EL (cell line): ENCODE measurements around the gene CCDC3.

Experiments used
- DNase-seq: peaks from one replicate; pipeline ENCODE4 v3.0.0-alpha.2; 2016

The CCDC3 gene

DNA sequence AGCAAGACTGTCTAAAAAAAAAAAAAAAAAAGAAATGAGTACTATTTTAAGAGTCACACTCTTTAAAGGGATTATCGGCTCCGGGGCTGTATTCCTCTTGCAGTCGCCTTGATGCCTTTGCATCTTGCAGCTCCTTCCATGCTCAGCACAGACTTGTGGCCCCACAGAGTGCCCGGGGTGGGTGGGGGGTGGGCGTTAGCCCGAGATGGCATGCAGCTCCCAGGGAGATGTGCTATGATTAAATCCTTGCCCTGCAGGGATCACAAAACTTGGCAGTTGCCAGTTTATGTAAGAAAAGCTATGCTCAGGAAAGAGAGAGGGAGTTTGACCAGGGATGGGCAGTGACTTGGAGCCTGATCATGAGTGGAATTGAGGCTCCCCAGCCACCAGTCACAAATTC lies 81.9 kb downstream of the CCDC3 start:
- no peak for DNase-seq

- DNase-seq: no peak
These were observed 84.9 kb downstream of the CCDC3 start for GRCh38 chr10:12916587-12916986.

GRCh38 chr10:12915637-12916168 lies 85.8 kb downstream of the CCDC3 start:
- DNase-seq: no peak

- no peak for DNase-seq
These were observed 87.4 kb downstream of the CCDC3 start for GRCh38 chr10:12914111-12914510.

DNA sequence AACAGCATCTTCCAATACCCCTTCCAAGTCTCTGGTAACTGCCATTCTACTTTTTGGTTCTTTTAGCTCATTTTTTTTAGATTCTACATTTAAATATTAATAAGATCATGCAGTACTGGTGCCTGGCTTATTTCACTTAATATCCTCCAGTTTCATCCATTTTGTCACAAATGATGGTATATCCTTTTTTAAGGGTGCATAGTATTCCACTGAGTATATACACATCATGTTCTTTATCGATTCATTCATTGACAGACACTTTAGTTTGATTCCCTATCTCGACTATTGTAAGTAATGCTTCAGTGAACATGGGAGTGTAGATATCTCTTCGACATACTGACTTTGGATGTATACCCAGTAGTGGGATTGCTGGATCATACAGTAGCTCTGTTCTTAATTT lies 89.7 kb downstream of the CCDC3 start:
- DNase-seq: no peak

DNA sequence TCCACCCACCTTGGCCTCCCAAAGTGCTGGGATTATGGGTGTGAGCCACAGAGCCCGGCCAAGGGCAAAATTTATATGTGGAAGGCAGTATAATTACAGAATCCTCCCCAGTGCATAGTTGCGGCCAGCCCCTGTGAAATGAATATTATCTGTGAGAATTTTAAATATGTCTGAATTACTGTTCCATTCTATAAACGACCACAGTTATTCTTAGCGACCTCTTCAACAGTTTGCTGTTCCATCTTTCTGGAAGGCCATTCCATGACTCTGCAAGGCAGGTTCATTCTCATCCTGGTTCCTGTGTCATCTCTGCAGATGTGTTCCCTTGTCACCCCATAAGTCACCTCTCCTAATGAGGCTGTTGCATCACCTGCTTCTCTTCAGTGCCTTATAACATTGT lies 90.7 kb downstream of the CCDC3 start:
- no peak for DNase-seq

DNA sequence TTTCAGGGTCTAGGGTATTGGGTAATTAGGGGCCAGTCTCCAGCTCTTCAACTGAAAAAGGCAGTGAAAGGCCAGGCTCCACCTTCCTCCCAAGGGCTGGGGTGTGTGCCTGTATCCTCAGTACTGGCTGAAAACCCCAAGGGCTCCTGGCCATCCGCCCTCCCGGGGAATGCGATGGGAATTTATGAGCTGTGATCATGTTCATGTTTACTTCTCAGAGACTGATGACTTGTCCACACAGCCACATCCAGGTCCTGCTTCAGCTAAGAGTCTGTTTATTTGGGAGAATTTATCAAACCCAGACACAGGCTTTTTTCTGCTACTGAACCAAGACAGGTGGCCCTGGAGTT lies 91.7 kb downstream of the CCDC3 start:
- DNase-seq: peak; percentile 32

DNA sequence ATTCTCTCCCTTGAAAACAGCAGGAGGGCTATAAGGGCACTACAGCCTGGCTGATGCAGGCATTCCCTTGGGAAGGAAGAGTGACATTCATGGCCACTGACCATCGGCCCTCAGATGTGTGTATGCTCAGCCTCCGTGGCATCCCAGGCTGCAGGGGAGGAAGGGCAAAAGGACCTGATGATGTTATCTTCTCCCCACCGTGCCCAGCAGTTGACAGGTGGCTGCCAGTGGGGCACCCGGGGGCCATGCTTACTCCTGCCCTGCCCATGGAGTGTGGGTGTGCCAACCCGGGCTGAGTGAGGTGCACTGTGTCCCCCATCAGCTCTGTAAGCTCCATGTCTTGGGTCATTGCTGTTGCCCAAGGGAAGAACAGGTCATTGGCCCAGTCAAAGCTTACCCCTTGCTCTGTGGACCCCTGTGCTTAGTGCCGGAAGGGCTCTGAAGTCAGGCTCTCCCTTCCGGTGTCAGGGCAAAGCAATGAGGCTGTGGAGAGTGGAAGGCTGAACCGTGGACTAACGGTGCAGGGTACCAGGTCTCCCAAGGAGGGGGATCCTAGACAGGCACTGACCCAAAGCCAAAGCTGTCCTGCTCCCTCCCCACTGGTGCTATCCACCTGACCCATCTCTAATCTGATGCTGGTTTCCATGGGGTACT lies 92.2 kb downstream of the CCDC3 start:
- DNase-seq: no peak

GRCh38 chr10:12908773-12909172 lies 92.7 kb downstream of the CCDC3 start:
- DNase-seq: no peak

DNA sequence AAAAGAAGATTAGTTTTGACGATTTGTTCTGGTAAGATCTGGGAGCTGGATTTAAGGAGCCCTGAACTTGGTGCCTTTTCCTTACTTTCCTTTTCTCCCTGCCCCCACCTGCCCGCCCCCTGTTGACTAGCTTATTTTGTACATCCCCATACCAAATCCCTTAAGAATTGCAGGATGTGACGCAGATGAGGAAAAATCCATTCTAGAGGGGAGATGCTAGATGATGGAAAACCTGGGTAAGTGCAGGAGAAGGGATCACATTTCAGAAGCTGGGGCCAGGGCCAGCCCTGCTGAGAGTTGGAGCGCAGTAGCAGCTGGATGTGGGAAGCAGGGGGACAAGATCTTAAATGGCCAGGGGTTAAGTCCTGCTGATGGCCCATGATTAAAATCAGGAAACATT lies 93.9 kb downstream of the CCDC3 start:
- peak; percentile 27 for DNase-seq

DNA sequence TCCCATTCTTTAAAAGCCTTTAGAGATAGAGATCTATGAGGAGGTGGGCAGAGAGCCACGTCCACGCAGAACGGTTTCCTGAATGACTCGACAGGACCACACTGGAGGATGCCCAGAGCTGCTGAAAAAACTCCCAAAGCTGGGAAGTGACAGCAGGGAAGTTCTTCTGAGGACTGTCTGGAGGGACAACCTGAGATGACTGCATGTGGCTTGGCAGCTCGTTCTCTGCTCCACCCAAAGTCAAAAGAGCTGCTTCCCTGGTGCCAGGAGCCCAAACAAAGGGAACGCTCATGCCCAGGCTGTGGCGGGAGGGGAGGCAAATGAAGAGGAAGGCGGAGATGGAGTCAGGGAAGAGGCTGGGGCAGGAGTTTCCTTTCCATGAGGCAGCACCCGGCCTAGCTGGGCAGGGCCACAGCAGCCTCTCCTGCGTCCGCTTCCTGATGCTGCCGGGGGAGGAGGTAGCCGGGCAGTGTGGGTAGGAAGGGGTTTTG lies 95.4 kb downstream of the CCDC3 start:
- DNase-seq: no peak

- no peak for DNase-seq
These were observed 96.4 kb downstream of the CCDC3 start for GRCh38 chr10:12905067-12905466.

- no peak for DNase-seq
These were observed 98.6 kb downstream of the CCDC3 start for GRCh38 chr10:12902851-12903358.

DNA sequence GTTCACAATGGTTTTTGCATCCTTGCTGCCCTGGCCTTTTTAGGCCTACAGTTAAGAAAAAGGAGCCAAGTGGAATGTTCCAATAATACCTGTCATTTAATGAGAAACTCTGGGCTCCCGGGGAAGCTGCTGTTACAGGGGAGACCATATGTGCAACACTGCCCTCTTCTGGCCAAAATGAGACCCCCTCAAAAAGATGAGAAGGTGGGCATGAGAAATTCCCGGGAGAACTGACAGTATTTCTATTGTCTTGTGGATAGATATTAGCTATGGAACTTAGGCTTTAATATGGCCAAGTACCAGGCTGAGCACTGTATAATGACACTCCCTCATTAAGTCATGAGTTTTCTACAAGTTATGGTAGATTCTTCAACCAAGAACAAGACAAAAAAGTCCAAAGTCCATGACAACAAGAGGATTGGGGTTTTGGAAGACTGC lies 99.4 kb downstream of the CCDC3 start:
- DNase-seq: peak; percentile 50

- DNase-seq: no peak
These were observed 102.0 kb downstream of the CCDC3 start for GRCh38 chr10:12899546-12899945.

DNA sequence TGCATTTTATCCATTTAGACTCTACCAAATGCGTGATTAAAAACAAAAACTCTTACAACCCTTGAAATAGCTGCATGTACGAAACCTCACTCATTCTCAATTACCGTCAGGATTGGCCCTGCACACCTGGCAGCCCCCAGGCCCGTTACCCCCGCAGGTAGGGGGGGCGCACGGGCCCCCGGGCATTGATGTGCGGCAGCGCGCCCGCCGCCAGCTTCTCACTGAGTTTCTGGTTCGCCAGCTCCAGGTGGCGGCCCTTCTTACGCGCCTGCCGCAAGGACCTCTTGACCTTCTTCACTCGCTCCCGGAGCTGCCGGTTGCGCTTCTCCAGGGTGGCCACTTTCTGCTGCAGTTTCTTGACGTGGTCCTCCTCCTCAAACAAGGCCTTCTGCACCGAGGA lies 103.2 kb downstream of the CCDC3 start:
- no peak for DNase-seq

DNA sequence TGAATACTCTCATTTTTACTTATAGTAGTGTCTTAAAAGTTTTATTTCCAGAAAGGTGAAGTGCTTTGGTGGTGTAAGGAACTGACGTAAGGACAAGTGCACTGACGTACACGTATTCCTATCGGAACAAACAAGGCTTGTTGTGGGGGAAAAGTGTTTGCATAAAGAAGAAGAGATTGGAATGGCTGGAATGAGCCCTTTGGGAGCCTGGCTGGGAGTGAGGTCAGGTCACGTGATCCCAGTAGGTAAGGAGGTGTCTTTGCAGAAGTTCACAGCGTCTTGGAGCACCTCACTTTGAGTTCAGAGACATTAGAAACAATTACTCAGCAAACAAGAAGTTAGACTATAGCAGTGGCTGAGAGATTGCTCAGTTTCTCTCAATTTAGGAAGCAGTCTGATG lies 104.2 kb downstream of the CCDC3 start:
- DNase-seq: no peak

DNA sequence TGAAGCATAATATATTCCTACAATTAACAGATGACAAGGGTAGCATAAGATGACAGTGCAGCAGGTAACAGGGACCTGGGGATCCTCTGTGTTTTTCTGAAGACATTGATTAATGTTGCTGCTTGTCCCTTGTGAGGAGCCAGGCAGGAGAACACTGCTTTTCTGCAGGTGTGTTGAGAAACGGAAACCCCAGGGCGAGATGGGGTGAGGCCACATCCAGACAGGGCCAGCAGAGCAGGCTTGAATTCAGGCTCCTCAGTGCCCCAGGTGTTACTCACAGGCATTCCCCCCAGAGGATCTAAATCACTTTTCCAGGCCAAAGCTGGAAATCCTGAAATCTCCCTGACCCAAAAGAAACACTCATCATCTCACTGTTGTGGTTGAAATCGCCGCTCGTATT lies 105.3 kb downstream of the CCDC3 start:
- no peak for DNase-seq

DNA sequence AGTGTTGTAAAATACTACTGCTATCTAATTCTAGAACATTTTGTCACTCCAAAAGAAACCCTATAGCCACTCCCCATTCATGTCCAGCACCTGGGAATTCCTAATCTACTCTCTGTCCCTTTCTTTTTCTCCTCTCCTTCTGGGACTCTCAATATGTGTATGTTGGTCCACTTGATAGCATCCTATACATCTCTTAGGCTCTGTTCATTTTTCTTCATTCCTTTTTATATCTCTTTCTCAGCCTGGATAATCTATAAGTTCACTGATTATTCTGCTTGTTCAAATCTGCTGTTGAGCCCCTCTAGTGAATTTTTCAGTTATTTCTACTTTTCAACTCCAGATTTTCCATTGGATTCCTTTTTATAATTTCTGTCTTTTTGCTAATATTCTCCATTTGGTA lies 108.6 kb downstream of the CCDC3 start:
- no peak for DNase-seq

GRCh38 chr10:12890958-12891357 lies 110.6 kb downstream of the CCDC3 start:
- DNase-seq: no peak

DNA sequence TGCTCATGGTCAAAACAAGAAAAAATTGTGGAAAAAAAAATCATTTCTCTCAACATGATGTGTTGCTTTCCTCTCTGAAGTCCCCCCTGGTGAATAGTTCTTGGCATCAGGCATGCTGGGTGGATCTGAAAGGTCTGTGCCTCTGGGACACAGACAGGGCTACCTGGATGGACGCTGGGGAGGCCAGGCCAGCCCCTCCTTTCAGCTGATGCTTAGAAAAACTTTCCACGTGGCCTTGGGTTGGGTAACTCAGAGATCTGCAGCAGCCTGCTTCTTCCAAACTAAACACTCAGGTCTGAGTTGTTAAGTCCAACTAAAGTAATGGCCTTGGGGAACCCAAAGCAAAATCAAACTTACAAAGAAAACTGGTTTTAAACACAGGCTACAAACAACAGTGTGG lies 113.0 kb downstream of the CCDC3 start:
- no peak for DNase-seq

GRCh38 chr10:12887780-12888179 lies 113.7 kb downstream of the CCDC3 start:
- DNase-seq: no peak

- DNase-seq: no peak
These were observed 116.7 kb downstream of the CCDC3 start for GRCh38 chr10:12884851-12885250.

GRCh38 chr10:12880423-12880822 lies 121.1 kb downstream of the CCDC3 start:
- no peak for DNase-seq

- DNase-seq: no peak
These were observed 124.4 kb downstream of the CCDC3 start for GRCh38 chr10:12877150-12877549.
